Heart right ventricle (tissue), 16 donors: ENCODE data around the gene BORCS5. TPM values are rescaled to one million over a fixed set of nuclear protein-coding genes. Genes with fewer than 3 reads are reported as not detected.

Experiments
- ATAC-seq, 8 donors: fragments of 200-7000 bp; cut with Tn5 transposase; one replicate each; pipeline ENCODE4 v1.9.1; 2020; ENCODE audit warnings: mild to moderate bottlenecking in 8 of 8, moderate library complexity in 8 of 8, moderate number of reproducible peaks in 1 of 8
- DNase-seq, 2 donors: peaks; one replicate each; pipeline ENCODE4 v3.0.0-alpha.2; 2020
- H3K27ac ChIP-seq, 10 donors: fragments of 200-600 bp; sonication (generic) in 2 of 10; one replicate each; pipeline versions ENCODE4 v1.5.0 to v1.8.0; 2020 to 2022; ENCODE audit warnings: mild to moderate bottlenecking in 3 of 10
- H3K27me3 ChIP-seq, 7 donors: fragments of 200-600 bp; one replicate each; pipeline ENCODE4 v1.8.0; 2021 to 2022; ENCODE audit warnings: mild to moderate bottlenecking in 2 of 7
- H3K36me3 ChIP-seq, 9 donors: fragments of 200-600 bp; sonication (generic) in 1 of 9; one replicate each; pipeline versions ENCODE4 v1.5.0 to v1.8.0; 2020 to 2022; ENCODE audit warnings: mild to moderate bottlenecking in 2 of 9
- H3K4me1 ChIP-seq, 9 donors: fragments of 200-600 bp; sonication (generic) in 1 of 9; one replicate each; pipeline versions ENCODE4 v1.5.0 to v1.8.0; 2020 to 2022; ENCODE audit warnings: mild to moderate bottlenecking in 4 of 9
- H3K4me3 ChIP-seq, 10 donors: fragments of 200-600 bp; sonication (generic) in 2 of 10; one replicate each; pipeline versions ENCODE4 v1.5.0 to v1.8.0; 2020 to 2022; ENCODE audit warnings: mild to moderate bottlenecking in 7 of 10, moderate library complexity in 2 of 10
- H3K9me3 ChIP-seq, 11 donors: fragments of 200-600 bp in 10 of 11; sonication (generic) in 2 of 11; one replicate each; pipeline versions ENCODE4 v1.5.0 to v1.8.0; 2013 to 2022; ENCODE audit warnings: mild to moderate bottlenecking in 2 of 11, control low read depth in 1 of 11, moderate library complexity in 1 of 11
- WGBS, 2 donors: extraction: QIAGEN DNeasy Blood & Tissue Kit; methylation state at CpG; one replicate each; pipeline ENCODE4 v1.1.7; 2013; ENCODE audit warnings: inconsistent platforms in 1 of 2; 5-methylcytosine and 5-hydroxymethylcytosine counted together
- intact Hi-C, 10 donors: fragments of 100-400 bp; cut with DNase I; formaldehyde crosslinking; loops; one replicate each; pipeline versions ENCODE4 v1.11.1 to v1.14.2; 2022
- polyA plus RNA-seq, 2 donors: library from polyadenylated mRNA; stranded (reverse); fragments of 200-250 nt; gene quantifications; one replicate each; pipeline ENCODE4 v1.2.3, GENCODE V29; 2013
- total RNA-seq, 10 donors: library from RNA; stranded (reverse); fragmentation: NEBNext Ultra II Directional in 3 of 10; extraction: Animal tissue kit (Norgen Biotek cat#: 25700) in 3 of 10; gene quantifications; one replicate each; pipeline versions ENCODE4 v1.2.1 to v1.2.4, GENCODE V29; 2021 to 2023
- TF ChIP-seq, protein P1 (sequence below), 9 donors: fragments of 200-600 bp; sonication (generic) in 2 of 9; IDR thresholded peaks; one replicate each; pipeline versions ENCODE4 v1.5.0 to v1.8.0; 2021 to 2022; ENCODE audit warnings: antibody characterized with exemption in 9 of 9, mild to moderate bottlenecking in 5 of 9, moderate library complexity in 1 of 9
- donor health status: Arrhythmogenic right ventricular cardiomyopathy.
- donor health status: ischemic (EF 13 %, LVEDD 7.1; RV severe dilation, severe dysfunction).
- donor health status: healthy with polysubstance abuse.
- donor health status: DM: no; HTN: yes; CAD: no.
- donor health status: DM: no; HTN: no; CAD: no.
- donor health status: ischemic (EF 25% LVEDD 6.9; RV normal size, moderate dysfunction).
- donor health status: ischemic (EF 25% LVEDD 5.7; RV mildly dilated, moderate dysfunction).
- donor health status: healthy.
- donor health status: DM: yes; HTN: yes; CAD: no.
- donor health status: Ischemic cardiomyopathy.
- donor health status: ischemic (EF 35%, LVEDD 5.7; RV mildly dilated, moderate dysfunction).
- donor health status: nonischemic (EF 11% LVEDD 7.7; RV severe dilation, severe dysfunction).
- donor health status: DM: yes; HTN: yes; CAD: no.
- donor health status: PGD.
- donor health status: ischemic (EF 29% LVEDD 5.4; RV normal size, mild dysfunction).
- donor health status: nonischemic (EF 23%, LVEDD 6.1; RV moderate dilation, normal function).

The BORCS5 gene
- total and polyA plus RNA-seq, 12 donors, result 2.5 to 15.4 (median 11.5) TPM

DNA sequence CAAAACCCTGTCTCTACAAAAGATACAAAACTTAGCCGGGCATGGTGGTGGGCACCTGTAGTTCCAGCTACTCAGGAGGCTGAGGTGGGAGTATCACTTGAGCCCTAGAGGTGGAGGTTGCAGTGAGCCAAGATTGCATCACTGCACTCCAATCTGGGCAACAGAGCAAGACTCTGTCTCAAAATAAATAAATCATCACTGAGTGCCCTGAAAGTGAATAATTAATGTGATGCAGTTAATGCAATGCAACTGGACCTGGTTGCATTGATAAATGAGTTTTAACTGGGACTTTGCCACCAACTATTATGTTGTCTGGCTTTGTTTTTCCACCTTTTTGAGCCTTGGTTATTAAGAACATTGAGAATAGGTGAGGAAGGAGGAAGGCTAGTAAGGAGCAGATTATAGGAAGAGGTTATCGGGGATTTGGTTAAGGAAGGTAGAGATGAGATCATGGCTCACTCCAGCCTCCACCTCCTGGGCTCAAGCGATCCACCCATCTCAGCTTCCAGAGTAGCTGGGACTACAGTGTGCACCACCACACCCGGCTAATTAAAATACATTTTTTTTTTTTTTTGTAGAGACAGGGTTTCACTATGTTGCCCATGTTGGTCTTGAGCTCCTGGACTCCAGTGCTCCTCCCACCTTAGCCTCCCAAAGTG is 8.0 kb downstream of the BORCS5 start:
- intact Hi-C loops, result no loop called here
- no peak for DNase-seq
- H3K4me3 ChIP-seq, result no peak overlapping the region
- 96 to 98% methylated on average over 4 of the region's 4 CpGs for WGBS, 2 donors
- H3K27me3 ChIP-seq, result no peaks in the 10 kb centered on the region
- no peak overlapping the region for H3K27ac ChIP-seq
- ATAC-seq, result no peak
- peaks cover 0 to 11% (median 0%) of the 10 kb centered on the region in 9 donors for H3K4me1 ChIP-seq
- TF ChIP-seq, protein P1, sequence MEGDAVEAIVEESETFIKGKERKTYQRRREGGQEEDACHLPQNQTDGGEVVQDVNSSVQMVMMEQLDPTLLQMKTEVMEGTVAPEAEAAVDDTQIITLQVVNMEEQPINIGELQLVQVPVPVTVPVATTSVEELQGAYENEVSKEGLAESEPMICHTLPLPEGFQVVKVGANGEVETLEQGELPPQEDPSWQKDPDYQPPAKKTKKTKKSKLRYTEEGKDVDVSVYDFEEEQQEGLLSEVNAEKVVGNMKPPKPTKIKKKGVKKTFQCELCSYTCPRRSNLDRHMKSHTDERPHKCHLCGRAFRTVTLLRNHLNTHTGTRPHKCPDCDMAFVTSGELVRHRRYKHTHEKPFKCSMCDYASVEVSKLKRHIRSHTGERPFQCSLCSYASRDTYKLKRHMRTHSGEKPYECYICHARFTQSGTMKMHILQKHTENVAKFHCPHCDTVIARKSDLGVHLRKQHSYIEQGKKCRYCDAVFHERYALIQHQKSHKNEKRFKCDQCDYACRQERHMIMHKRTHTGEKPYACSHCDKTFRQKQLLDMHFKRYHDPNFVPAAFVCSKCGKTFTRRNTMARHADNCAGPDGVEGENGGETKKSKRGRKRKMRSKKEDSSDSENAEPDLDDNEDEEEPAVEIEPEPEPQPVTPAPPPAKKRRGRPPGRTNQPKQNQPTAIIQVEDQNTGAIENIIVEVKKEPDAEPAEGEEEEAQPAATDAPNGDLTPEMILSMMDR (IDR thresholded peaks at IDR 0.05), result no peak
- H3K36me3 ChIP-seq, result peaks cover 0 to 67% (median 13%) of the 10 kb centered on the region in 9 donors
- no peaks in the 10 kb centered on the region for H3K9me3 ChIP-seq

DNA sequence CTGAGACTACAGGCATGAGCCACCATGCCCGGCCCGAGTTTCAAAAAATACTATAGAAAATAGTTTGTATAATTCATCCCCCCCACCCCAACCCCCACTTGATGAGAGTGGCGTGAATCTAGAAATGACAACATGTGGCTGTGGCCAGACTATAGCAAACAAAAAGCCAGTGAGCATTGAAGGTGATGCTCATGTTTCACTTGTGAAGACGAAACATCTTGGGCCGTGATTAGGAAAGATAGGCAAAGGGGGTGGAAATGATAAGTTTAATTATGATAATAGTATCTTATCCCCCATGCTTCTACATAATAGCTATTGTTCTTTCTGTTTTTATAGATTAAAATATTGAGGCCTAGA is 8.5 kb downstream of the BORCS5 start:
- no peak for DNase-seq
- no peaks in the 10 kb centered on the region for H3K9me3 ChIP-seq
- ATAC-seq, result no peak
- no peak overlapping the region for H3K4me3 ChIP-seq
- intact Hi-C loops, result no loop called here
- H3K4me1 ChIP-seq, result peaks cover 0 to 11% (median 0%) of the 10 kb centered on the region in 9 donors
- peaks cover 0 to 67% (median 13%) of the 10 kb centered on the region in 9 donors for H3K36me3 ChIP-seq
- no peaks in the 10 kb centered on the region for H3K27me3 ChIP-seq
- 94 to 97% methylated on average over 5 of the region's 5 CpGs for WGBS, 2 donors
- H3K27ac ChIP-seq, result no peak overlapping the region
- TF ChIP-seq, protein P1 (IDR thresholded peaks at IDR 0.05), result no peak

DNA sequence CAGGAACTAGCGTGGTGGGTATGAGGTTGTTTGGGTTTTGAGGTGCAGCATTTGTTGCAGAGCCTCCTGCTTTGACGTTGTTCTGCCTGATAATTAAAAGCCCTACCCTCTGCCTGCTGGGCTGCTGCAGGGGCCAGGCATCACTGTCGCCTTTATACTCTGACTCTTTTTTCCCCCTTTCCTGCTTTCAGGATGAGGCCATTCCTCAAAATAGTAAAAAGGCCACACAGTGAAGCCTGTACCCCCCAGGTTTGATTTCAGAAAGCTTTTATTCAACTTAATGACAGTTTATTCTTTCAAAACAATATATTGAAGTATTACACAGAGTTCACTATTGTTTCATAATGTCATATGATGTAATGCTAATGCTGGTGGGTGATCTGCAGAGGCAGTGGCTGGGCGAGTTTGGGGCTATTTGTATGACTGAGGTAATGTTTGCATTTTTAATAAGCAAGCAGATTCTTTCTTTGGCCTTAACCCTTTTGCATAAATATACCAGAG is 9.1 kb downstream of the BORCS5 start:
- intact Hi-C loops, result no loop called here
- Histone ChIP-seq H3K27ac (no peak overlapping the region), H3K4me3 (no peak overlapping the region), H3K36me3 (peaks cover 0 to 71% (median 13%) of the 10 kb centered on the region in 9 donors), H3K9me3 (no peaks in the 10 kb centered on the region), H3K27me3 (no peaks in the 10 kb centered on the region), H3K4me1 (peaks cover 0 to 11% (median 0%) of the 10 kb centered on the region in 9 donors)
- DNase-seq (no peak), ATAC-seq (no peak)
- WGBS, 2 donors, result 62 to 72% methylated on average over 4 of the region's 4 CpGs
- TF ChIP-seq, protein P1 (IDR thresholded peaks at IDR 0.05), result no peak

DNA sequence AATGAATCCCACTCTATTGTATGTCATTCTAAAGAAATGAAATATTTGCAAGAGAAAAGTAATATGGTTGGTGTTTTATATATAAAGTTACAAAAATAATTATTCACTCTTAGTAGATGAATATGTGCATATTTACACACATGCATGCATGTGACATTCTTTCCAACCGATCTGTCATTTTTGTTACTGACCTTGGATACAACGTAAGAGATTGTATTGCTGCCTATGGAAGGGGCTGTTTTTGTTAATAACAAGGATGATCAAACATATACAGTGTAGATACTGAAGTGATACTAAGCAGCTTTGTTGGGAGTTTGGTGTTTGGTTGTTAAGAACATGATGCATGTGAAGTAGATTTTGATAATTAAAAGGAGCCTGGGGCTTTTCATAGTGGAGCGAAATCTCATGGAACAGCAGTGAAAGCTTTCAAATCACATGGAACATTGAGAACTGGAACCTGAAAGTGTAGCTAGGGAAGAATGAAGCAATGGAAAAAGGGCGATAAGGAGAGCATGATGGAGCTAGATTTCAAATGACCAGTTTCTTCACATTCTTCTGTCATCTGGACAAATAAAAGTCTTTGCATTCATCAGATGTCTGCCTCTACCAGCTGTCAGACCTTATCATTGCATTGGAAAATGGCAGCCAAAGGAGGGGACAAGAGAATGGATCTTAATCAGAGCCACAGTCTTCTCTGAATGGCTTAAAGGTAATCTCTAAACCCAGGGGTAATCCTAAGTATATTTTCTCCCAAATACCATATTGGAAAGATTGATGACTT is 10.0 kb downstream of the BORCS5 start:
- no peak for DNase-seq
- Histone ChIP-seq H3K4me1 (peaks cover 0 to 11% (median 0%) of the 10 kb centered on the region in 9 donors), H3K27ac (no peak overlapping the region), H3K36me3 (peaks cover 0 to 70% (median 12%) of the 10 kb centered on the region in 9 donors), H3K27me3 (no peaks in the 10 kb centered on the region), H3K4me3 (no peak overlapping the region), H3K9me3 (no peaks in the 10 kb centered on the region)
- intact Hi-C loops, result no loop called here
- TF ChIP-seq, protein P1 (IDR thresholded peaks at IDR 0.05), result no peak
- WGBS, 2 donors, result 93 to 94% methylated on average over 4 of the region's 4 CpGs
- no peak for ATAC-seq
